ENCODE measurements around the gene NELFCD. TPM values are rescaled to one million over a fixed set of nuclear protein-coding genes. Genes with fewer than 3 reads are reported as not detected.
A peak's percentile ranks its signal among the peaks of the same experiment; 100 is the strongest.
"Not testable (repeated sequence)": the region's sequence is repeated elsewhere in the genome, so short reads cannot be mapped to it uniquely, and the experiment has no call there.

NELFCD gene
- total and polyA plus RNA-seq, 7 donors, result 24.1 to 43.6 (median 35.4) TPM

GRCh38 chr20:59039233-59039632 is 58.2 kb downstream of the NELFCD start:
- WGBS, 3 donors, result 83 to 94% (median 84%) methylated on average over 1 of the region's 1 CpG
- Histone ChIP-seq H3K4me3 (no peak overlapping the region), H3K27me3 (ENCODE audit: insufficient read depth in 3 of 3, low read length in 2 of 3) (no peaks in the 10 kb centered on the region), H3K27ac (no peak overlapping the region), H3K9me3 (no peaks in the 10 kb centered on the region), H3K4me1 (peaks cover 25% of the 10 kb centered on the region), H3K36me3 (ENCODE audit: insufficient read depth in 1 of 2, low read depth in 1 of 2) (peaks cover 16 to 42% of the 10 kb centered on the region in 2 donors)
- no peak for DNase-seq
- no peak for ATAC-seq
- intact Hi-C loops (cut with DNase I), result no loop called here
- no peak for TF ChIP-seq CTCF (IDR thresholded peaks at IDR 0.05)

GRCh38 chr20:59040667-59041066 is 59.6 kb downstream of the NELFCD start:
- no peaks in the 10 kb centered on the region for H3K9me3 ChIP-seq
- no peak overlapping the region for H3K27ac ChIP-seq
- intact Hi-C loops (cut with DNase I), result loop anchor here in 1 of 2 donors (5.0 kb wide), 1 partner anchor 148 kb away; no protein-coding TSS in a partner anchor
- TF ChIP-seq CTCF (IDR thresholded peaks at IDR 0.05), result no peak
- H3K36me3 ChIP-seq (ENCODE audit: insufficient read depth in 1 of 2, low read depth in 1 of 2), result peaks cover 11 to 28% of the 10 kb centered on the region in 2 donors
- DNase-seq, result no peak
- H3K4me3 ChIP-seq, result no peak overlapping the region
- no peak for ATAC-seq
- H3K4me1 ChIP-seq, result peaks cover 25% of the 10 kb centered on the region
- H3K27me3 ChIP-seq (ENCODE audit: insufficient read depth in 3 of 3, low read length in 2 of 3), result no peaks in the 10 kb centered on the region
- WGBS, 3 donors, result 79 to 83% (median 81%) methylated on average over 5 of the region's 5 CpGs

- H3K27me3 ChIP-seq (ENCODE audit: insufficient read depth in 3 of 3, low read length in 2 of 3); H3K9me3 ChIP-seq; DNase-seq; ATAC-seq: not testable (repeated sequence)
- 86 to 91% (median 90%) methylated on average over 16 of the region's 16 CpGs for WGBS, 3 donors
- intact Hi-C loops (cut with DNase I), result loop anchor here in 1 of 2 donors (5.0 kb wide), 1 partner anchor 149 kb away; no protein-coding TSS in a partner anchor
- peaks cover 25% of the 10 kb centered on the region for H3K4me1 ChIP-seq
- H3K4me3 ChIP-seq, result peak overlapping the region; percentile 80
- peaks cover 6 to 19% of the 10 kb centered on the region in 2 donors for H3K36me3 ChIP-seq (ENCODE audit: insufficient read depth in 1 of 2, low read depth in 1 of 2)
- peak overlapping the region; percentile 79 for H3K27ac ChIP-seq
These were observed 60.4 kb downstream of the NELFCD start for GRCh38 chr20:59041487-59041886.

GRCh38 chr20:59042151-59042795 is 61.2 kb downstream of the NELFCD start, which contains the start of gene PRELID3B:
Gene PRELID3B, minus strand, starts transcription at chr20:59042786. Its CDS starts 56 bp downstream, at chr20:59042730.
- peaks cover 4 to 12% of the 10 kb centered on the region in 2 donors for H3K36me3 ChIP-seq (ENCODE audit: insufficient read depth in 1 of 2, low read depth in 1 of 2)
- ATAC-seq (peak; percentile 38 to 52 (median 50)), DNase-seq (no peak)
- H3K27ac ChIP-seq, result peak within 1 kb of the TSS; percentile 79
- H3K27me3 ChIP-seq (ENCODE audit: insufficient read depth in 3 of 3, low read length in 2 of 3), result no peaks in the 10 kb centered on the region
- intact Hi-C loops (cut with DNase I), result loop anchor here in 1 of 2 donors (5.0 kb wide), 1 partner anchor 150 kb away; no protein-coding TSS in a partner anchor
- WGBS, 3 donors, result 1 to 3% (median 2%) methylated on average over 29 to 50 of the region's 50 CpGs
- H3K4me3 ChIP-seq, result peak within 1 kb of the TSS; percentile 80
- TF ChIP-seq CTCF (IDR thresholded peaks at IDR 0.05), result no peak
- H3K4me1 ChIP-seq, result peaks cover 25% of the 10 kb centered on the region
- no peaks in the 10 kb centered on the region for H3K9me3 ChIP-seq

- TF ChIP-seq CTCF (IDR thresholded peaks at IDR 0.05), result no peak
- Histone ChIP-seq H3K27ac (peak overlapping the region; percentile 79), H3K36me3 (ENCODE audit: insufficient read depth in 1 of 2, low read depth in 1 of 2) (peaks cover 4% of the 10 kb centered on the region in 2 donors), H3K27me3 (ENCODE audit: insufficient read depth in 3 of 3, low read length in 2 of 3) (no peaks in the 10 kb centered on the region), H3K9me3 (no peaks in the 10 kb centered on the region), H3K4me1 (peaks cover 25% of the 10 kb centered on the region), H3K4me3 (peak overlapping the region; percentile 80)
- DNase-seq (peak; percentile 93 to 97), ATAC-seq (peak; percentile 96 to 99 (median 98))
- intact Hi-C loops (cut with DNase I), result loop anchor here in 1 of 2 donors (5.0 kb wide), 1 partner anchor 151 kb away; no protein-coding TSS in a partner anchor
- WGBS, 3 donors, result 9 to 12% (median 12%) methylated on average over 56 to 66 of the region's 66 CpGs
These were observed 62.0 kb downstream of the NELFCD start for GRCh38 chr20:59042796-59043631.
